Ectodermal cell (in vitro differentiated cells): ENCODE data around the gene HLA-DPB1.
"Not testable (repeated sequence)": the region's sequence is repeated elsewhere in the genome, so short reads cannot be mapped to it uniquely, and the experiment has no call there.

ENCODE experiments used
- H3K27ac ChIP-seq: 2 replicates; pipeline ENCODE4 v1.7.0; 2013; ENCODE audit warnings: mild to moderate bottlenecking, low read depth, low read length; ENCODE audit not compliant: insufficient read depth, poor library complexity, severe bottlenecking
- H3K27me3 ChIP-seq: 2 replicates; pipeline ENCODE4 v1.7.0; 2013; ENCODE audit warnings: mild to moderate bottlenecking, low read length; ENCODE audit not compliant: insufficient read depth, control insufficient read depth, poor library complexity, severe bottlenecking
- H3K36me3 ChIP-seq: one replicate; pipeline ENCODE4 v1.7.0; 2013; ENCODE audit warnings: low read length; ENCODE audit not compliant: control insufficient read depth, insufficient read depth
- H3K4me1 ChIP-seq: one replicate; pipeline ENCODE4 v1.7.0; 2013; ENCODE audit warnings: low read length; ENCODE audit not compliant: control insufficient read depth, insufficient read depth
- H3K4me3 ChIP-seq: 2 replicates; pipeline ENCODE4 v1.7.0; 2013; ENCODE audit warnings: low read depth, low read length, control low read depth; ENCODE audit not compliant: insufficient read depth
- H3K9me3 ChIP-seq: 2 replicates; pipeline ENCODE4 v1.7.0; 2013; ENCODE audit warnings: mild to moderate bottlenecking, low read length, moderate library complexity; ENCODE audit not compliant: control insufficient read depth
- WGBS, 2 experiments: methylation state at CpG; one replicate each; pipeline ENCODE4 v1.1.7; 2013; ENCODE audit warnings: missing lambda C conversion rate in 2 of 2; 5-methylcytosine and 5-hydroxymethylcytosine counted together

The HLA-DPB1 gene

GRCh38 chr6:33081098-33081824 is 5.5 kb downstream of the HLA-DPB1 start:
- WGBS, 2 experiments, result 80 to 81% methylated on average over 16 of the region's 16 CpGs
- peak overlapping the region; percentile 41 for H3K4me3 ChIP-seq
- H3K27ac ChIP-seq, result no peak overlapping the region
- H3K36me3 ChIP-seq, result no peaks in the 10 kb centered on the region
- H3K4me1 ChIP-seq, result no peaks in the 10 kb centered on the region
- no peaks in the 10 kb centered on the region for H3K9me3 ChIP-seq
- peaks cover 31% of the 10 kb centered on the region for H3K27me3 ChIP-seq

- Histone ChIP-seq H3K27ac (no peak overlapping the region), H3K36me3 (no peaks in the 10 kb centered on the region), H3K4me3 (no peak overlapping the region), H3K4me1 (no peaks in the 10 kb centered on the region), H3K27me3 (peaks cover 31% of the 10 kb centered on the region), H3K9me3 (no peaks in the 10 kb centered on the region)
- 27 to 31% methylated on average over 2 of the region's 2 CpGs for WGBS, 2 experiments
Measured at GRCh38 chr6:33082702-33083101, 6.9 kb downstream of the HLA-DPB1 start.

GRCh38 chr6:33085627-33086026 is 9.8 kb downstream of the HLA-DPB1 start:
- Histone ChIP-seq H3K36me3 (no peaks in the 10 kb centered on the region), H3K4me1 (no peaks in the 10 kb centered on the region), H3K4me3 (no peak overlapping the region), H3K27me3 (peaks cover 19% of the 10 kb centered on the region), H3K27ac (no peak overlapping the region), H3K9me3 (no peaks in the 10 kb centered on the region)
- WGBS, 2 experiments, result 85% methylated on average over 8 of the region's 8 CpGs

DNA sequence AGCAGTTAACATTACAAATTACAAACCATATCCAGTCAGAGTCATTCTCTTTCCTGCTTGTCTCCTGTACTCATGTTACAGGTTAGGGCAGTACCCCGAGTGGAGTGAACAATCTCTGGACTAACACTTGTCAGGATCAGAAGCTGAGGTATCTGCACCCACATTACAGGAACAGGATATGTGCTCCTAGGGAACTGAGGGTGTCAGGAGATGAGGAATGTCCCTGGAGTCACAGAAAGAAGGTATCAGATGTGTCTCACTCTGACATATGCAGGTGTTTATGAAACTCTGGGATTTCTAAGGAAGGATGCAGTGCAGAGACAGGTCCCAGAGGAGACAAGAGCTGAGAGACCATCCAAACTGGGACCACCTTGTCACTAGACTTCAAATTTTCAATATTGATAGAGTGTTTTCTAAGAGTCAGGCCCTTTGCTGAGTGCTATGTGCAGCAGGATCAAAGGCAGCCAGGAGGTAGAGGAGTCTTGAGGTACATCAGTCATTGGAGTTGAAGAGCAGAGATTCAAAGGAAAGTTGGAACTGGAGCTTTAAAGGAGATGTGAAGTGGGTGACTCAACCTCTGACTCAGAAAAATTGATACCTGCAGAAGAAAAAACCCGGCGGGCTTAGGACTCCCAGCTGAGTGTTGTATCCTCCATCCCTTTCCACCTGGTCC is 12.6 kb downstream of the HLA-DPB1 start:
- H3K27me3 ChIP-seq, result no peaks in the 10 kb centered on the region

GRCh38 chr6:33088931-33089620 is 13.3 kb downstream of the HLA-DPB1 start:
- Histone ChIP-seq H3K27me3 (no peaks in the 10 kb centered on the region), H3K27ac (no peak overlapping the region), H3K36me3 (no peaks in the 10 kb centered on the region), H3K4me1 (no peaks in the 10 kb centered on the region), H3K4me3 (no peak overlapping the region), H3K9me3 (no peaks in the 10 kb centered on the region)
- 73 to 79% methylated on average over 5 to 6 of the region's 6 CpGs for WGBS, 2 experiments

More for the DNA sequence above, 12.6 kb downstream of the HLA-DPB1 start:
- Histone ChIP-seq H3K4me1 (no peaks in the 10 kb centered on the region), H3K36me3 (no peaks in the 10 kb centered on the region), H3K9me3 (no peaks in the 10 kb centered on the region), H3K4me3 (no peak overlapping the region), H3K27ac (no peak overlapping the region)
- WGBS, 2 experiments, result 78 to 84% methylated on average over 3 of the region's 3 CpGs

DNA sequence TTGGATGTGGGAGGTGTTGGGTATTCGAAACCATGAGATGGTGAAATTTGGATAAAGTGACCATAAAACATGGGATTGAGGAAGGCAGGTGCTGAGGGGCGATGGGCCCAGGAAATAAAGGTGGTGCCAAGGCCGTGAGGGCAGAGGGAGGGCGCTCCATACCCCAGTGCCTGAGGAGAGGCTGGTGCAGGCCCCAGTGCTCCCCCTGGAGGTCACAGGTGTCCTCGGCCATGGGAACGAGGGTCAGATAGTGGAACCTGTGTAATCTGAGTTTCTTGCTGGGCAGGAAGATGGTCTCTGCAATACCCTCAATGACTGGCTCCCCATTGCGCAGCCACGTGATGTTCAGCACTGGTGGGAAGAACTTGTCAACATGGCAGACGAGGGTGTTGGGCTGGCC is 16.2 kb downstream of the HLA-DPB1 start:
- Histone ChIP-seq H3K4me3 (no peak overlapping the region), H3K27me3 (no peaks in the 10 kb centered on the region)
- 54 to 57% methylated on average over 9 of the region's 9 CpGs for WGBS, 2 experiments

DNA sequence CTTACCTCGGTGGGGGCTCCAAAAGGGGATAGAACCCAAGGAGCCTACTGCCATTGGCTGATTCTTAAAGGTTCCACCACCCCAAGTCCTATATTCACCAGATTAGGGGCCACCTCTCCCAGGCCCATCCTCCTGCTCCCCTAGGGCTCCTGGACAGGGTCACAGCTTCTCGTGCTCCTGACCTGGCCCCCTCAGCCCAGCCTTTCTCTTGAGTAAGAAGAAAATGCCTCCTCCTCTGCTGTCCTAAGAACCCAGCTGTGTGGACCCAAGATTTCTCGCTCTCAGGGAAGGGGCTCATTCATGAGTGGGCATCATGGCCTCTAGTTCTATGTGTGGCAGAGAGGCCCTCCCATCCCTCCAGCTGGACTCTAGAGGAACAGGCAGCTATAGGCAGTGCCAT is 16.6 kb downstream of the HLA-DPB1 start:
- Histone ChIP-seq H3K27ac (no peak overlapping the region), H3K27me3 (no peaks in the 10 kb centered on the region), H3K9me3 (no peaks in the 10 kb centered on the region), H3K4me1 (no peaks in the 10 kb centered on the region), H3K4me3 (no peak overlapping the region), H3K36me3 (no peaks in the 10 kb centered on the region)
- WGBS, 2 experiments, result 93 to 94% methylated on average over 3 of the region's 3 CpGs

More for the DNA sequence above, 16.2 kb downstream of the HLA-DPB1 start:
- Histone ChIP-seq H3K4me1 (no peaks in the 10 kb centered on the region), H3K27ac (no peak overlapping the region), H3K9me3 (no peaks in the 10 kb centered on the region), H3K36me3 (no peaks in the 10 kb centered on the region)

DNA sequence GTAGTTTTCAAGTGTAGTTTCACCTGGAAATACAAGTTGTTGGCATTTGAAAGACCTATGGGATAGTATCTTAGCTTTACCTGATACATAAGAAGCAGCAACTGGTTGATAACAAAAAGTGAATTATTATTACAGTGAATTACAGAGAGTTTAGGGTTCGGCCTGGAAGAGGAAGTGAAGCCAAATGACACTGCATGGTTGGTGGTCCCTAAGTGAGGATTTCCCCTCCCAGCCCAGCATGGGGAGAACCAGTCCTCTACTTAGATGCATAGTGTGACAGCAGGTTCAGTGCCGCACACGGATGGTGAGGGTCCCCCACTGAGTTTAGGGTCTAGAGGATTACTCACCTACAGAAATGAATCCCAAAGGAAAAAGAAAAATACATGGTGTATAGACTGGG is 18.1 kb downstream of the HLA-DPB1 start:
- H3K4me1 ChIP-seq, result no peaks in the 10 kb centered on the region
- no peaks in the 10 kb centered on the region for H3K9me3 ChIP-seq
- H3K27me3 ChIP-seq, result no peaks in the 10 kb centered on the region
- no peaks in the 10 kb centered on the region for H3K36me3 ChIP-seq
- no peak overlapping the region for H3K4me3 ChIP-seq
- 77 to 84% methylated on average over 3 of the region's 3 CpGs for WGBS, 2 experiments
- H3K27ac ChIP-seq, result no peak overlapping the region

- H3K4me3 ChIP-seq, result no peak overlapping the region
- no peaks in the 10 kb centered on the region for H3K27me3 ChIP-seq
- 85 to 100% methylated on average over 1 of the region's 1 CpG for WGBS, 2 experiments
- no peaks in the 10 kb centered on the region for H3K4me1 ChIP-seq
- no peak overlapping the region for H3K27ac ChIP-seq
- no peaks in the 10 kb centered on the region for H3K9me3 ChIP-seq
- H3K36me3 ChIP-seq, result no peaks in the 10 kb centered on the region
Measured at GRCh38 chr6:33095681-33096080, 19.9 kb downstream of the HLA-DPB1 start.

DNA sequence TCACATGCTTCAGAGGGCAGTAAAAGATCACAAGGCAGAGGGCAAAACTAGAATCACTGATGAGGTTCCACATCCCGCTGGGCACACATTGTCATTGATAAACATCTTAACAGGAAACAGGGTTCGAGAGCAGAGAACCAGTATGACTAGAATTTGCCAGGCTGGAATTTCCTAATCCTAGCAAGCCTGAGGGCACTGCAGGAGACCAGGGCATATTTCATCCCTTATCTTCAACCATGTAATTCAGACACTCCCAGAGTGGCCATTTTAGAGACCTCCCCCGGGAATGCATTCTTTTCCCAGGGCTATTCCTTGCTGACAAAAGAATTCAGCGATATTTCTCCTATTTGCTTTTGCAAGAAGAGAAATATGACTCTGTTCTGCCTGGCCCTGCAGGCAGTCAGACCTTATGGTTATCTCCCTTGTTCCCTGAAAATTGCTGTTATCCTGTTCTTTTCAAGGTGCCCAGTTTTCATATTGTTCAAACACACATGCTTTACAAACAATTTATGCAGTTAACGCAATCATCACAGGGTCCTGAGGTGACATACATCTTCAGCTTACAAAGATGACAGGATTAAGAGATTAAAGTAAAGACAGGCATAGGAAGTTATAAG is 25.4 kb downstream of the HLA-DPB1 start:
- H3K27me3 ChIP-seq, H3K27ac ChIP-seq, H3K4me3 ChIP-seq, H3K36me3 ChIP-seq, H3K4me1 ChIP-seq, H3K9me3 ChIP-seq: not testable (repeated sequence)
- WGBS, 2 experiments, result 77 to 79% methylated on average over 5 of the region's 5 CpGs
